Activated T-helper 1 cell treated with anti-CD3 and anti-CD28 coated beads, Interleukin-12 subunit alpha, Interleukin-12 subunit beta, Interleukin-2, Interleukin-4 antibody, amounts not matched to agents 30 ng/mL and 10 ng/mL and 1 ng/mL, durations not matched to agents 14 hours and 24 hours and 36 hours (primary cell): ENCODE results near the gene F11. TPM values are rescaled to one million over a fixed set of nuclear protein-coding genes. Genes with fewer than 3 reads are reported as not detected.
"Not testable (repeated sequence)": the region's sequence is repeated elsewhere in the genome, so short reads cannot be mapped to it uniquely, and the experiment has no call there.

Experiments used
- DNase-seq: peaks from one replicate; pipeline ENCODE4 v3.0.0; 2021; ENCODE audit warnings: low spot score
- H3K27ac Mint-ChIP-seq: one replicate; pipeline ENCODE4 v1.8.0; 2021; ENCODE audit warnings: mild to moderate bottlenecking, mixed read lengths
- H3K27me3 Mint-ChIP-seq: one replicate; pipeline ENCODE4 v1.8.0; 2022; ENCODE audit warnings: mild to moderate bottlenecking, moderate library complexity, mixed read lengths; ENCODE audit not compliant: insufficient read depth
- H3K36me3 Mint-ChIP-seq: one replicate; pipeline ENCODE4 v1.8.0; 2021; ENCODE audit warnings: low read depth, mixed read lengths
- H3K4me1 Mint-ChIP-seq: one replicate; pipeline ENCODE4 v1.8.0; 2021; ENCODE audit warnings: low read depth, mixed read lengths
- H3K4me3 Mint-ChIP-seq: one replicate; pipeline ENCODE4 v1.8.0; 2021; ENCODE audit warnings: mild to moderate bottlenecking, moderate library complexity, mixed read lengths
- H3K9me3 Mint-ChIP-seq: one replicate; pipeline ENCODE4 v1.8.0; 2021; ENCODE audit warnings: mixed read lengths
- intact Hi-C: fragments of 100-400 bp; cut with micrococcal nuclease; formaldehyde crosslinking; loops from one replicate; pipeline ENCODE4 v1.15.1; 2024
- total RNA-seq: library from RNA; stranded (reverse); gene quantifications from 2 replicates; pipeline ENCODE4 v1.2.3, GENCODE V29; 2022

F11 gene
- total RNA-seq, 1 donor from 2014 or later: not detected

GRCh38 chr4:186240848-186241491, 25.0 kb upstream of the F11 start:
- Mint-ChIP-seq H3K4me3 (no peak overlapping the region), H3K27me3 (peaks cover 1% of the 10 kb centered on the region), H3K36me3 (no peaks in the 10 kb centered on the region), H3K4me1 (no peaks in the 10 kb centered on the region), H3K27ac (no peak overlapping the region), H3K9me3 (no peaks in the 10 kb centered on the region)
- no peak for DNase-seq
- intact Hi-C loops: no loop called here

GRCh38 chr4:186241616-186242015, 24.4 kb upstream of the F11 start:
- H3K36me3 Mint-ChIP-seq: no peaks in the 10 kb centered on the region
- no peaks in the 10 kb centered on the region for H3K9me3 Mint-ChIP-seq
- intact Hi-C loops: no loop called here
- no peak for DNase-seq
- no peaks in the 10 kb centered on the region for H3K4me1 Mint-ChIP-seq
- H3K27me3 Mint-ChIP-seq: peaks cover 1% of the 10 kb centered on the region
- no peak overlapping the region for H3K4me3 Mint-ChIP-seq
- H3K27ac Mint-ChIP-seq: no peak overlapping the region

DNA sequence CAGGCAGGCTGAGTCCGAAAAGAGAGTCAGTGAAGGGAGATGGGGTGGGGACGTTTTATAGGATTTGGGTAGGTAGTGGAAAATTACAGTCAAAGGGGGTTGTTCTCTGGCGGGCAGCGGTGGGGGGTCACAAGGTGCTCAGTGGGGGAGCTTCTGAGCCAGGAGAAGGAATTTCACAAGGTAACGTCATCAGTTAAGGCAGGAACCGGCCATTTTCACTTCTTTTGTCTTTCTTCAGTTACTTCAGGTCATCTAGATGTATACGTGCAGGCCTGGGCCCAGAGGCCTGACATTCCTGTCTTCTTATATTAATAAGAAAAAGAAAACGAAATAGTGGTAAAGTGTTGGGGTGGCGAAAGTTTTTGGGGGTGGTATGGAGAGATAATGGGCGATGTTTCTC, 24.0 kb upstream of the F11 start:
- H3K27ac Mint-ChIP-seq, H3K4me1 Mint-ChIP-seq, H3K4me3 Mint-ChIP-seq, H3K9me3 Mint-ChIP-seq, DNase-seq, intact Hi-C loops, H3K36me3 Mint-ChIP-seq, H3K27me3 Mint-ChIP-seq: not testable (repeated sequence)

- no peaks in the 10 kb centered on the region for H3K36me3 Mint-ChIP-seq
- DNase-seq: no peak
- H3K27ac Mint-ChIP-seq: no peak overlapping the region
- H3K9me3 Mint-ChIP-seq: no peaks in the 10 kb centered on the region
- no peak overlapping the region for H3K4me3 Mint-ChIP-seq
- H3K4me1 Mint-ChIP-seq: no peaks in the 10 kb centered on the region
- intact Hi-C loops: no loop called here
- H3K27me3 Mint-ChIP-seq: no peaks in the 10 kb centered on the region
These were observed 22.7 kb upstream of the F11 start for GRCh38 chr4:186243331-186243730.

DNA sequence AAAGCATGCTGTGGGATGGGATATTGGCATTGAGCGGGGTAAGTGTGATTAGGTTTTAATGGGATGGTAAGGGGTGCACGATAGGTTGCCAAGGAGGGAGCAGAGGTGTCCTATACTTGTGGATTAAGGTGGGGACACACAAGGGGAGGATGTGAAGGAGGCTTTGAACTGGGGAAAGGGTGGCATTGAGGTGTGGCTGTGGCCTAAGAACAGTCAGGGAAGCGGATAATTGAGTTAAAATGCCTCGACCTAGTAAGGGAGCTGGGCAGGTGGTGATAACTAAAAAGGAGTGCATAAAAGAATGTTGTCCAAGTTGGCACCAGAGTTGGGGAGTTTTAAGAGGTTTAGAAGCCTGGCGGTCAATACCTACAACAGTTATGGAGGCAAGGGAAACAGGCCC, 21.2 kb upstream of the F11 start:
- Mint-ChIP-seq H3K4me3 (no peak overlapping the region), H3K4me1 (no peaks in the 10 kb centered on the region), H3K27ac (no peak overlapping the region), H3K9me3 (no peaks in the 10 kb centered on the region), H3K27me3 (no peaks in the 10 kb centered on the region), H3K36me3 (no peaks in the 10 kb centered on the region)
- no peak for DNase-seq
- intact Hi-C loops: no loop called here

GRCh38 chr4:186247062-186247752, 18.8 kb upstream of the F11 start:
- H3K36me3 Mint-ChIP-seq, DNase-seq, H3K4me1 Mint-ChIP-seq, H3K4me3 Mint-ChIP-seq, H3K27ac Mint-ChIP-seq, H3K9me3 Mint-ChIP-seq, intact Hi-C loops, H3K27me3 Mint-ChIP-seq: not testable (repeated sequence)

DNA sequence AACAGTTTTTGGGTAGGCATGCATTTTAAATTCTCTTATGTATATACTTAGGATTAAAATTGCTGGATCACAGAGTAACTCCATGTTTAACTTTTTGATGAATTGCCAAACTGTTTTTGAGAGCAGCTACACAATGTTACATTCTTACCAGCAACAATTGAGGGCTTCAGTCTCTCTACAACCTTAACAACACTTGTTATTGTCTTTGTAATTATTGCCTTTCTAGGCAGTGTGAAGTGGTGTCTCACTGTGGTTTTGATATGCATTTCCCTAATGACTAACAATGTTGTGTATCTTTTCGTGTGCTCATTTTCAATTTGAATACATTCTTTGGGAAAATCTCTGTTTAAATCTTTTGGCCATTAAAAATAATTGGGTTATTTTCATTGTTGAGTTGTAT, 17.3 kb upstream of the F11 start:
- DNase-seq: no peak
- Mint-ChIP-seq H3K4me3 (no peak overlapping the region), H3K9me3 (no peaks in the 10 kb centered on the region), H3K4me1 (no peaks in the 10 kb centered on the region), H3K27me3 (no peaks in the 10 kb centered on the region), H3K36me3 (no peaks in the 10 kb centered on the region), H3K27ac (no peak overlapping the region)
- intact Hi-C loops: no loop called here

DNA sequence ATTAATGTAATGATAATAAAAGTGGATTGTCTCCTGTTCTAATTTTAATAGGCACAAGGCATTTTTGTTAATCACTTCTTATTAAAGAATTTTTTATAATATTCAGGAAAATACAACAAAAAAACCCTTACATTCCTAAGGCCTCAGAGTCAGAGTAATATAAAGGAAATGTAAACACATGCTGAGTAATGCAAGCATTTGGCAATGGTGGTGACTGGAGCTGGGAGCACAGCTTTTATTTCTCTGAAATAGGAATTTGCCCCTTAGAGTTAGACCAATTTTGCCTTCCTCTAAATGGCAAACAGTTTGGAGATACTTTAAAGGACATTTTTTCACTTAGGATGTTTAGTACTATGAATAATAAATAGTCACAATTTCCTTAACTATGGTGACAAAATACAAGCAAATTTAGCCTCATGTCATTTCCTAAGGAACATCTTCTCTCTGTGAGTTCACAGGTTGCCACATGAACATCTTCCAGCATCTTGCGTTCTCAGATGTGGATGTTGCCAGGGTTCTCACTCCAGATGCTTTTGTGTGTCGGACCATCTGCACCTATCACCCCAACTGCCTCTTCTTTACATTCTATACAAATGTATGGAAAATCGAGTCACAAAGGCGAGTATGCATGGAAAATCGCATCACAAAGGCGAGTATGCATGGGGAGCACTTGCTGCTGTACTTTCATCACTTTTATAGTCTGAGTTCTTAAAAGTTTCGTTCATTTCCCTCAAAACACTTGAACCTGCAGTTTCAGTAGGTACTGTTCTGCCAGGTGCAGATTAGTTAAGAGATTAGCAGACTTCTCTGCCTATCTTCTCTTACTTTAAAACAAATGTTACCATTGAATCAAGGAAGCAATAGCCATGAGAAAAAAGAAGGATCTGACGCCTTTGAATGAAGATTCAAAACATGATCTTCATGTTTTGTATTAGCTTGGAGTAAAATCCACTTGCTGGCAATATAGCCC, 15.9 kb upstream of the F11 start:
- Mint-ChIP-seq H3K9me3 (no peaks in the 10 kb centered on the region), H3K27ac (no peak overlapping the region), H3K4me1 (no peaks in the 10 kb centered on the region), H3K27me3 (no peaks in the 10 kb centered on the region), H3K4me3 (no peak overlapping the region), H3K36me3 (no peaks in the 10 kb centered on the region)
- intact Hi-C loops: no loop called here
- DNase-seq: no peak

GRCh38 chr4:186250760-186251159, 15.2 kb upstream of the F11 start:
- Mint-ChIP-seq H3K4me1 (no peaks in the 10 kb centered on the region), H3K9me3 (no peaks in the 10 kb centered on the region), H3K4me3 (no peak overlapping the region), H3K27me3 (no peaks in the 10 kb centered on the region), H3K36me3 (no peaks in the 10 kb centered on the region), H3K27ac (no peak overlapping the region)
- no peak for DNase-seq
- intact Hi-C loops: no loop called here

- intact Hi-C loops: no loop called here
- no peaks in the 10 kb centered on the region for H3K4me1 Mint-ChIP-seq
- no peaks in the 10 kb centered on the region for H3K27me3 Mint-ChIP-seq
- DNase-seq: no peak
- no peak overlapping the region for H3K27ac Mint-ChIP-seq
- no peaks in the 10 kb centered on the region for H3K9me3 Mint-ChIP-seq
- H3K36me3 Mint-ChIP-seq: no peaks in the 10 kb centered on the region
- H3K4me3 Mint-ChIP-seq: no peak overlapping the region
These were observed 10.9 kb upstream of the F11 start for GRCh38 chr4:186255122-186255521.

DNA sequence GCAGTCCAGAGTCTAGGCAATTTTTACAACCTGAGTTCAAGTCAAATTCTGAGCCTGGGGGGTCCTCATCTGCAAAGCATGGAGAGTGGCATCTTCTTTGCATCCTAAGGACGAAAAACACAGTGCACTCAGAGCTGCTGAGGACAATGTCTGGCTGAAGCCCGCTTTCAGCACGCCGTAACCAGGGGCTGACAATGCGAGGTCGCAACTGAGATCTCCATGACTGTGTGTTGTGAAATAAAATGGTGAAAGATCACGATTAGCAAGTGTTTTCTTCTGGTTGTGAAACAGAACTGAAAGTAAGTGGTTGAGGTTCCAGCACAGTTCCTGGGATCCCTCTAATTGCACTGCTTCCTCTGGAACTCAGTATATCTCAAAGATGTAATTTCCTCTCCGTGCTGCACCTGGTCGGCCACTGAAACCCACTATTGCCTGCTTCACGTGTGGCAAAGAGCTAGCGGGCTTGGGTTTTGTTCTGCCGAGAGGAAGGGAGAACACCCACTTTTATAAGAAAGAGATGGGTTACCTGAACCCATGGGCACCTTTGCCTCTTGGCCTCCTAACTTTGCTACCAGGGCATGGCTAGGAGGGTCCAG, 7.7 kb upstream of the F11 start:
- Mint-ChIP-seq H3K4me3 (no peak overlapping the region), H3K4me1 (no peaks in the 10 kb centered on the region), H3K9me3 (no peaks in the 10 kb centered on the region), H3K36me3 (no peaks in the 10 kb centered on the region), H3K27ac (no peak overlapping the region), H3K27me3 (no peaks in the 10 kb centered on the region)
- intact Hi-C loops: no loop called here
- DNase-seq: no peak

GRCh38 chr4:186260117-186260503, 5.9 kb upstream of the F11 start:
- Mint-ChIP-seq H3K9me3 (no peaks in the 10 kb centered on the region), H3K27ac (no peak overlapping the region), H3K4me1 (no peaks in the 10 kb centered on the region), H3K27me3 (no peaks in the 10 kb centered on the region), H3K4me3 (no peak overlapping the region), H3K36me3 (no peaks in the 10 kb centered on the region)
- intact Hi-C loops: no loop called here
- no peak for DNase-seq
